ENCODE data around the gene OPN4. TPM values are rescaled to one million over a fixed set of nuclear protein-coding genes. Genes with fewer than 3 reads are reported as not detected.

Gene OPN4
- total and polyA plus RNA-seq, 2 donors from 2014 or later, result not detected

- H3K9ac ChIP-seq (ENCODE audit: low read length in 3 of 3), result no peak overlapping the region
- H3K36me3 ChIP-seq (ENCODE audit: control insufficient read depth in 2 of 3, insufficient read depth in 3 of 3, low read length in 3 of 3), result no peaks in the 10 kb centered on the region
- no peaks in the 10 kb centered on the region for H3K9me3 ChIP-seq (ENCODE audit: control insufficient read depth in 2 of 3, insufficient read depth in 1 of 3, low read length in 3 of 3)
- no peak for DNase-seq
- no peaks in the 10 kb centered on the region for H3K27me3 ChIP-seq (ENCODE audit: control insufficient read depth, insufficient read depth, low read length)
- no peak overlapping the region for H3K4me3 ChIP-seq (ENCODE audit: low read length in 3 of 3)
- no peak for TF ChIP-seq CTCF (IDR thresholded peaks at IDR 0.05; ENCODE audit: borderline replicate concordance, extremely low read depth, insufficient read depth)
- FAIRE-seq, result no peak
- intact Hi-C loops (cut with DNase I), result no loop called here
- H3K4me1 ChIP-seq (ENCODE audit: control insufficient read depth in 2 of 3, insufficient read depth in 2 of 3, low read depth in 1 of 3, low read length in 3 of 3), result no peaks in the 10 kb centered on the region
- no peak overlapping the region for H3K27ac ChIP-seq (ENCODE audit: low read depth in 2 of 2, low read length in 2 of 2)
Observed at GRCh38 chr10:86628311-86628710, 26.0 kb upstream of the OPN4 start.

- no peak overlapping the region for H3K9ac ChIP-seq (ENCODE audit: low read length in 3 of 3)
Observed at GRCh38 chr10:86630079-86630478, 24.3 kb upstream of the OPN4 start.

GRCh38 chr10:86632009-86632800 is 22.1 kb upstream of the OPN4 start:
- Histone ChIP-seq H3K4me1 (ENCODE audit: control insufficient read depth in 2 of 3, insufficient read depth in 2 of 3, low read depth in 1 of 3, low read length in 3 of 3) (no peaks in the 10 kb centered on the region), H3K27me3 (ENCODE audit: control insufficient read depth, insufficient read depth, low read length) (no peaks in the 10 kb centered on the region), H3K27ac (ENCODE audit: low read depth in 2 of 2, low read length in 2 of 2) (no peak overlapping the region), H3K4me3 (ENCODE audit: low read length in 3 of 3) (peak overlapping the region in 1 of 3 donors; percentile 30), H3K36me3 (ENCODE audit: control insufficient read depth in 2 of 3, insufficient read depth in 3 of 3, low read length in 3 of 3) (no peaks in the 10 kb centered on the region), H3K9me3 (ENCODE audit: control insufficient read depth in 2 of 3, insufficient read depth in 1 of 3, low read length in 3 of 3) (no peaks in the 10 kb centered on the region), H3K9ac (ENCODE audit: low read length in 3 of 3) (no peak overlapping the region)
- TF ChIP-seq CTCF (IDR thresholded peaks at IDR 0.05; ENCODE audit: borderline replicate concordance, extremely low read depth, insufficient read depth), result peak; percentile 10
- intact Hi-C loops (cut with DNase I), result no loop called here
- peak in 4 of 5 donors; percentile 53 to 73 (median 62) for DNase-seq
- FAIRE-seq, result no peak

More at GRCh38 chr10:86630079-86630478, 24.3 kb upstream of the OPN4 start:
- DNase-seq, result no peak
- Histone ChIP-seq H3K36me3 (ENCODE audit: control insufficient read depth in 2 of 3, insufficient read depth in 3 of 3, low read length in 3 of 3) (no peaks in the 10 kb centered on the region), H3K27ac (ENCODE audit: low read depth in 2 of 2, low read length in 2 of 2) (no peak overlapping the region), H3K4me3 (ENCODE audit: low read length in 3 of 3) (no peak overlapping the region), H3K4me1 (ENCODE audit: control insufficient read depth in 2 of 3, insufficient read depth in 2 of 3, low read depth in 1 of 3, low read length in 3 of 3) (no peaks in the 10 kb centered on the region), H3K9me3 (ENCODE audit: control insufficient read depth in 2 of 3, insufficient read depth in 1 of 3, low read length in 3 of 3) (no peaks in the 10 kb centered on the region), H3K27me3 (ENCODE audit: control insufficient read depth, insufficient read depth, low read length) (no peaks in the 10 kb centered on the region)
- FAIRE-seq, result no peak
- no peak for TF ChIP-seq CTCF (IDR thresholded peaks at IDR 0.05; ENCODE audit: borderline replicate concordance, extremely low read depth, insufficient read depth)
- intact Hi-C loops (cut with DNase I), result no loop called here

Measured in kidney (tissue), 14 donors.